Measurements from ENCODE around the gene ROCK1.

GRCh38 chr18:21131698-21132227, 20.1 kb upstream of the ROCK1 start:
- TF ChIP-seq CTCF (IDR thresholded peaks at IDR 0.05) (no peak), MAX (IDR thresholded peaks at IDR 0.05; ENCODE audit: low read depth) (no peak), TAF1 (IDR thresholded peaks at IDR 0.05; ENCODE audit: borderline replicate concordance, low read depth, low read length) (no peak), CHD2 (IDR thresholded peaks at IDR 0.05; ENCODE audit: low read length, partially characterized antibody) (no peak), EZH2phosphoT487 (IDR thresholded peaks at IDR 0.05; ENCODE audit: borderline replicate concordance, low read depth) (no peak)
